Ovary (tissue), 9 donors: ENCODE results near the gene PRR22. TPM values are rescaled to one million over a fixed set of nuclear protein-coding genes. Genes with fewer than 3 reads are reported as not detected.
"Not testable (repeated sequence)": the region's sequence is repeated elsewhere in the genome, so short reads cannot be mapped to it uniquely, and the experiment has no call there.

Experiments used
- DNase-seq, 5 donors: peaks; one replicate each; pipeline ENCODE4 v3.0.0-alpha.2; 2019 to 2020
- H3K27ac ChIP-seq, 2 donors: fragments of 200-600 bp; one replicate each; pipeline versions ENCODE4 v1.5.1 to v1.8.0; 2019 to 2022
- H3K27me3 ChIP-seq: fragments of 200-600 bp; one replicate; pipeline ENCODE4 v1.8.0; 2022
- H3K36me3 ChIP-seq: fragments of 200-600 bp; sonication (generic); one replicate; pipeline ENCODE4 v1.5.1; 2019
- H3K4me1 ChIP-seq: one replicate; pipeline ENCODE4 v1.8.1; 2013; ENCODE audit warnings: mild to moderate bottlenecking, moderate library complexity; ENCODE audit not compliant: insufficient read depth
- H3K4me3 ChIP-seq: fragments of 200-600 bp; sonication (generic); one replicate; pipeline ENCODE4 v1.5.1; 2017
- H3K9me3 ChIP-seq, 2 donors: fragments of 200-600 bp in 1 of 2; sonication (generic) in 1 of 2; one replicate each; pipeline versions ENCODE4 v1.5.1 to v1.8.1; 2013 to 2019; ENCODE audit warnings: mild to moderate bottlenecking in 1 of 2, moderate library complexity in 1 of 2
- CTCF ChIP-seq, 3 donors: fragments of 450-650 bp in 2 of 3; fragments of 200-600 bp in 1 of 3; IDR thresholded peaks; one replicate each; pipeline versions ENCODE4 v1.5.1 to v1.8.0; 2016 to 2022; ENCODE audit warnings: antibody characterized with exemption in 3 of 3, mild to moderate bottlenecking in 1 of 3
- EP300 ChIP-seq: sonication (generic); formaldehyde crosslinking; IDR thresholded peaks from one replicate; pipeline ENCODE4 v1.6.1; 2017; ENCODE audit warnings: antibody characterized with exemption
- POLR2A ChIP-seq: fragments of 450-650 bp; IDR thresholded peaks from one replicate; pipeline ENCODE4 v1.6.1; 2017; ENCODE audit warnings: antibody characterized with exemption, mild to moderate bottlenecking, moderate library complexity
- WGBS, 3 donors: extraction: QIAGEN DNeasy Blood & Tissue Kit in 1 of 3; methylation state at CpG; one replicate each; pipeline versions ENCODE4 v1.1.5 to v1.1.7; 2013 to 2017; 5-methylcytosine and 5-hydroxymethylcytosine counted together
- intact Hi-C, 4 donors: fragments of 100-400 bp; cut with DNase I; formaldehyde crosslinking; loops; one replicate each; pipeline versions ENCODE4 v1.11.0 to v1.15.1; 2022 to 2023
- polyA plus RNA-seq, 2 donors: library from polyadenylated mRNA; stranded (reverse); fragments of 200-250 nt in 1 of 2; fragments of 350-450 nt in 1 of 2; fragmentation: Illumina TruSeq in 1 of 2; extraction: RNeasy Lipid Tissue Mini Kit (QIAGEN cat#74804) in 1 of 2; gene quantifications; one replicate each; pipeline ENCODE4 v1.2.3, GENCODE V29; 2013 to 2014
- total RNA-seq, 7 donors: library from RNA; depleted of rRNA in 2 of 7; stranded (reverse); fragments of >200 nt in 2 of 7; fragmentation: NEBNext Ultra II Directional in 3 of 7; extraction: Animal tissue kit (Norgen Biotek cat#: 25700) in 3 of 7; gene quantifications; one replicate each; pipeline versions ENCODE4 v1.1.0 to v1.2.4, GENCODE V29; 2016 to 2023
- donor health status: DM: no; HTN: no; CAD: no; lungs with moderate emphysema.
- donor health status: DM: no; HTN: no; CAD: no.
- donor health status: Bipolar disorder and iron deficiency.
- donor health status: DM: yes; HTN: yes; CAD: no.
- donor health status: DM: no; HTN: no; CAD: no.
- donor health status: DM: yes; HTN: yes; CAD: no.

Gene PRR22
- total and polyA plus RNA-seq, 9 donors = 0.24 to 3.8 (median 2.0) TPM; not detected in 1

- no peak for TF ChIP-seq CTCF (IDR thresholded peaks at IDR 0.05)
- no peak for TF ChIP-seq EP300
- no peak for TF ChIP-seq POLR2A
- H3K4me1 ChIP-seq = no peaks in the 10 kb centered on the region
- no peaks in the 10 kb centered on the region for H3K36me3 ChIP-seq
- intact Hi-C loops = no loop called here
- H3K27ac ChIP-seq = no peak overlapping the region
- H3K27me3 ChIP-seq = no peaks in the 10 kb centered on the region
- H3K4me3 ChIP-seq = no peak overlapping the region
- DNase-seq = no peak
- WGBS, 3 donors = 77 to 85% (median 78%) methylated on average over 5 of the region's 5 CpGs
- no peaks in the 10 kb centered on the region for H3K9me3 ChIP-seq
Measured at GRCh38 chr19:5749505-5749904, 35.0 kb downstream of the PRR22 start.

- WGBS, 3 donors = 6 to 22% (median 12%) methylated on average over 6 of the region's 6 CpGs
Measured at GRCh38 chr19:5748920-5749319, 35.6 kb downstream of the PRR22 start.

GRCh38 chr19:5744999-5745398 is 39.5 kb downstream of the PRR22 start:
- DNase-seq = not testable (repeated sequence)

More at GRCh38 chr19:5748920-5749319, 35.6 kb downstream of the PRR22 start:
- H3K4me3 ChIP-seq, DNase-seq, H3K9me3 ChIP-seq, H3K27ac ChIP-seq, intact Hi-C loops, H3K27me3 ChIP-seq, H3K4me1 ChIP-seq, H3K36me3 ChIP-seq: not testable (repeated sequence)

GRCh38 chr19:5743630-5744029 is 40.9 kb downstream of the PRR22 start:
- no peaks in the 10 kb centered on the region for H3K27me3 ChIP-seq
- H3K36me3 ChIP-seq = no peaks in the 10 kb centered on the region
- no peaks in the 10 kb centered on the region for H3K9me3 ChIP-seq
- no peak overlapping the region for H3K4me3 ChIP-seq
- intact Hi-C loops = no loop called here
- DNase-seq = no peak
- H3K27ac ChIP-seq = no peak overlapping the region
- no peaks in the 10 kb centered on the region for H3K4me1 ChIP-seq
- no peak for TF ChIP-seq CTCF (IDR thresholded peaks at IDR 0.05)
- TF ChIP-seq POLR2A = no peak
- TF ChIP-seq EP300 = no peak

More at GRCh38 chr19:5744999-5745398, 39.5 kb downstream of the PRR22 start:
- H3K27me3 ChIP-seq, H3K4me1 ChIP-seq, H3K27ac ChIP-seq, H3K36me3 ChIP-seq, intact Hi-C loops, H3K4me3 ChIP-seq, H3K9me3 ChIP-seq: not testable (repeated sequence)
- 71 to 81% (median 76%) methylated on average over 10 of the region's 10 CpGs for WGBS, 3 donors

- no peaks in the 10 kb centered on the region for H3K9me3 ChIP-seq
- 81 to 88% (median 83%) methylated on average over 19 of the region's 19 CpGs for WGBS, 3 donors
- no peaks in the 10 kb centered on the region for H3K36me3 ChIP-seq
Measured at GRCh38 chr19:5742051-5742450, 42.5 kb downstream of the PRR22 start.

More at GRCh38 chr19:5742051-5742450, 42.5 kb downstream of the PRR22 start:
- TF ChIP-seq CTCF (IDR thresholded peaks at IDR 0.05) = no peak
- no peak for TF ChIP-seq EP300
- no peak for TF ChIP-seq POLR2A
- DNase-seq = no peak
- Histone ChIP-seq H3K27me3 (no peaks in the 10 kb centered on the region), H3K4me1 (no peaks in the 10 kb centered on the region), H3K4me3 (no peak overlapping the region), H3K27ac (no peak overlapping the region)
- intact Hi-C loops = no loop called here
